Measurements from ENCODE around the gene SMG6. TPM values are rescaled to one million over a fixed set of nuclear protein-coding genes. Genes with fewer than 3 reads are reported as not detected.
A peak's percentile ranks its signal among the peaks of the same experiment; 100 is the strongest.

SMG6 gene
- total and polyA plus RNA-seq, 7 experiments from 2014 or later: 8.6 to 65.3 (median 52.7) TPM

- ChIA-PET POLR2A (interaction anchor here (0.7 kb wide), 1 partner anchor 9 kb away, joined by 3 read pairs; no protein-coding TSS in a partner anchor), CTCF (interaction anchor here (0.6 kb wide), 1 partner anchor 223 kb away, joined by 5 read pairs; no protein-coding TSS in a partner anchor)
- no peaks in the 10 kb centered on the region for H3K9me3 ChIP-seq (ENCODE audit: control insufficient read depth in 2 of 3, low read length in 3 of 3)
- DNase-seq (no peak), ATAC-seq (no peak)
- no peak overlapping the region for H3K27ac ChIP-seq (ENCODE audit: low read depth, low read length)
- Mint-ChIP-seq H3K27me3 (no peaks in the 10 kb centered on the region), H3K9me3 (no peaks in the 10 kb centered on the region), H3K4me3 (no peak overlapping the region), H3K4me1 (peaks cover 11 to 57% (median 29%) of the 10 kb centered on the region in 7 donors), H3K27ac (peak overlapping the region in 1 of 9 donors; percentile 22), H3K36me3 (peaks cover 4 to 22% (median 9%) of the 10 kb centered on the region in 5 donors)
- H3K36me3 ChIP-seq (ENCODE audit: control insufficient read depth in 2 of 3, insufficient read depth in 3 of 3, low read length in 3 of 3): peaks cover 0 to 6% (median 0%) of the 10 kb centered on the region in 3 experiments
- peaks cover 6 to 8% of the 10 kb centered on the region in 2 donors for H3K4me1 ChIP-seq (ENCODE audit: control insufficient read depth in 2 of 2, insufficient read depth in 2 of 2, low read length in 2 of 2)
- intact Hi-C loops (cut with micrococcal nuclease): no loop called here
- H3K27me3 ChIP-seq (ENCODE audit: control insufficient read depth in 2 of 2, insufficient read depth in 2 of 2, low read length in 2 of 2): no peaks in the 10 kb centered on the region
- H3K4me3 ChIP-seq (ENCODE audit: low read length): no peak overlapping the region
These were observed 208.6 kb downstream of the SMG6 start for GRCh38 chr17:2094891-2095535.

GRCh38 chr17:2093349-2093748 lies 210.2 kb downstream of the SMG6 start:
- ChIA-PET CTCF (no interaction called here), POLR2A (interaction anchor here (0.6 kb wide), 1 partner anchor 144 kb away, joined by 3 read pairs; no protein-coding TSS in a partner anchor)
- Histone ChIP-seq H3K27me3 (ENCODE audit: control insufficient read depth in 2 of 2, insufficient read depth in 2 of 2, low read length in 2 of 2) (no peaks in the 10 kb centered on the region), H3K4me3 (ENCODE audit: low read length) (no peak overlapping the region), H3K9me3 (ENCODE audit: control insufficient read depth in 2 of 3, low read length in 3 of 3) (no peaks in the 10 kb centered on the region), H3K27ac (ENCODE audit: low read depth, low read length) (no peak overlapping the region), H3K36me3 (ENCODE audit: control insufficient read depth in 2 of 3, insufficient read depth in 3 of 3, low read length in 3 of 3) (peaks cover 0 to 6% (median 0%) of the 10 kb centered on the region in 3 experiments), H3K4me1 (ENCODE audit: control insufficient read depth in 2 of 2, insufficient read depth in 2 of 2, low read length in 2 of 2) (peaks cover 16 to 19% of the 10 kb centered on the region in 2 donors)
- H3K9me3 Mint-ChIP-seq: no peaks in the 10 kb centered on the region
- peak overlapping the region in 2 of 10 donors; percentile 39 to 40 for H3K4me3 Mint-ChIP-seq
- peaks cover 23 to 69% (median 44%) of the 10 kb centered on the region in 7 donors for H3K4me1 Mint-ChIP-seq
- H3K36me3 Mint-ChIP-seq: peaks cover 4 to 24% (median 6%) of the 10 kb centered on the region in 5 donors
- H3K27ac Mint-ChIP-seq: peak overlapping the region in 6 of 9 donors; percentile 48 to 86 (median 65)
- DNase-seq (no peak), ATAC-seq (no peak)
- intact Hi-C loops (cut with micrococcal nuclease): no loop called here
- no peaks in the 10 kb centered on the region for H3K27me3 Mint-ChIP-seq

GRCh38 chr17:2092253-2092652 lies 211.3 kb downstream of the SMG6 start:
- ChIA-PET CTCF (interaction anchor here (0.6 to 1.0 kb wide), 2 partner anchors 152 to 191 kb away, joined by 3 read pairs; no protein-coding TSS in a partner anchor), POLR2A (no interaction called here)
- Histone ChIP-seq H3K4me3 (ENCODE audit: low read length) (no peak overlapping the region), H3K36me3 (ENCODE audit: control insufficient read depth in 2 of 3, insufficient read depth in 3 of 3, low read length in 3 of 3) (peaks cover 0 to 6% (median 0%) of the 10 kb centered on the region in 3 experiments), H3K9me3 (ENCODE audit: control insufficient read depth in 2 of 3, low read length in 3 of 3) (no peaks in the 10 kb centered on the region), H3K4me1 (ENCODE audit: control insufficient read depth in 2 of 2, insufficient read depth in 2 of 2, low read length in 2 of 2) (peaks cover 27 to 30% of the 10 kb centered on the region in 2 donors), H3K27ac (ENCODE audit: low read depth, low read length) (no peak overlapping the region), H3K27me3 (ENCODE audit: control insufficient read depth in 2 of 2, insufficient read depth in 2 of 2, low read length in 2 of 2) (no peaks in the 10 kb centered on the region)
- peak overlapping the region in 6 of 10 donors; percentile 2 to 66 (median 26) for H3K4me3 Mint-ChIP-seq
- no peak for ATAC-seq
- peaks cover 28 to 69% (median 52%) of the 10 kb centered on the region in 7 donors for H3K4me1 Mint-ChIP-seq
- H3K36me3 Mint-ChIP-seq: peaks cover 4 to 23% (median 6%) of the 10 kb centered on the region in 5 donors
- intact Hi-C loops (cut with micrococcal nuclease): no loop called here
- DNase-seq: no peak
- H3K9me3 Mint-ChIP-seq: no peaks in the 10 kb centered on the region
- peak overlapping the region in 8 of 9 donors; percentile 9 to 77 (median 50) for H3K27ac Mint-ChIP-seq
- no peaks in the 10 kb centered on the region for H3K27me3 Mint-ChIP-seq

GRCh38 chr17:2090804-2091534 lies 212.6 kb downstream of the SMG6 start:
- CTCF ChIA-PET: interaction anchor here (0.5 to 3.1 kb wide), 6 partner anchors 15 to 857 kb away, joined by 3 to 12 read pairs (median 3); no protein-coding TSS in a partner anchor
- Mint-ChIP-seq H3K27me3 (no peaks in the 10 kb centered on the region), H3K36me3 (peaks cover 6 to 19% (median 9%) of the 10 kb centered on the region in 5 donors), H3K4me3 (peak overlapping the region; percentile 91 to 99 (median 96)), H3K9me3 (no peaks in the 10 kb centered on the region), H3K27ac (peak overlapping the region; percentile 27 to 97 (median 95)), H3K4me1 (peaks cover 28 to 76% (median 53%) of the 10 kb centered on the region in 7 donors)
- Histone ChIP-seq H3K27me3 (ENCODE audit: control insufficient read depth in 2 of 2, insufficient read depth in 2 of 2, low read length in 2 of 2) (no peaks in the 10 kb centered on the region), H3K36me3 (ENCODE audit: control insufficient read depth in 2 of 3, insufficient read depth in 3 of 3, low read length in 3 of 3) (peaks cover 0 to 13% (median 0%) of the 10 kb centered on the region in 3 experiments), H3K9me3 (ENCODE audit: control insufficient read depth in 2 of 3, low read length in 3 of 3) (no peaks in the 10 kb centered on the region), H3K4me1 (ENCODE audit: control insufficient read depth in 2 of 2, insufficient read depth in 2 of 2, low read length in 2 of 2) (peaks cover 28 to 30% of the 10 kb centered on the region in 2 donors), H3K4me3 (ENCODE audit: low read length) (no peak overlapping the region), H3K27ac (ENCODE audit: low read depth, low read length) (peak overlapping the region; percentile 69)
- no peak for DNase-seq
- intact Hi-C loops (cut with micrococcal nuclease): no loop called here
- POLR2A ChIA-PET: interaction anchor here (1.5 to 1.7 kb wide), 2 partner anchors 21 to 174 kb away, joined by 3 to 5 read pairs; no protein-coding TSS in a partner anchor
- no peak for ATAC-seq

GRCh38 chr17:2090210-2090641 lies 213.4 kb downstream of the SMG6 start:
- intact Hi-C loops (cut with micrococcal nuclease): no loop called here
- Histone ChIP-seq H3K36me3 (ENCODE audit: control insufficient read depth in 2 of 3, insufficient read depth in 3 of 3, low read length in 3 of 3) (peaks cover 0 to 20% (median 0%) of the 10 kb centered on the region in 3 experiments), H3K27me3 (ENCODE audit: control insufficient read depth in 2 of 2, insufficient read depth in 2 of 2, low read length in 2 of 2) (no peaks in the 10 kb centered on the region), H3K4me1 (ENCODE audit: control insufficient read depth in 2 of 2, insufficient read depth in 2 of 2, low read length in 2 of 2) (peaks cover 28 to 30% of the 10 kb centered on the region in 2 donors), H3K9me3 (ENCODE audit: control insufficient read depth in 2 of 3, low read length in 3 of 3) (no peaks in the 10 kb centered on the region), H3K27ac (ENCODE audit: low read depth, low read length) (peak overlapping the region; percentile 69), H3K4me3 (ENCODE audit: low read length) (peak overlapping the region; percentile 87)
- CTCF ChIA-PET: interaction anchor here (0.5 to 3.1 kb wide), 3 partner anchors 14 to 175 kb away, joined by 3 to 12 read pairs (median 3); no protein-coding TSS in a partner anchor
- DNase-seq (peak in 6 of 9 donors; percentile 3 to 34 (median 14)), ATAC-seq (peak; percentile 42)
- Mint-ChIP-seq H3K4me3 (peak overlapping the region; percentile 91 to 99 (median 96)), H3K27me3 (no peaks in the 10 kb centered on the region), H3K4me1 (peaks cover 29 to 75% (median 53%) of the 10 kb centered on the region in 7 donors), H3K36me3 (peaks cover 8 to 23% (median 13%) of the 10 kb centered on the region in 5 donors), H3K27ac (peak overlapping the region; percentile 89 to 97 (median 95)), H3K9me3 (no peaks in the 10 kb centered on the region)
- POLR2A ChIA-PET: interaction anchor here (0.7 to 1.7 kb wide), 3 partner anchors 21 to 175 kb away, joined by 3 to 5 read pairs (median 5); no protein-coding TSS in a partner anchor

DNA sequence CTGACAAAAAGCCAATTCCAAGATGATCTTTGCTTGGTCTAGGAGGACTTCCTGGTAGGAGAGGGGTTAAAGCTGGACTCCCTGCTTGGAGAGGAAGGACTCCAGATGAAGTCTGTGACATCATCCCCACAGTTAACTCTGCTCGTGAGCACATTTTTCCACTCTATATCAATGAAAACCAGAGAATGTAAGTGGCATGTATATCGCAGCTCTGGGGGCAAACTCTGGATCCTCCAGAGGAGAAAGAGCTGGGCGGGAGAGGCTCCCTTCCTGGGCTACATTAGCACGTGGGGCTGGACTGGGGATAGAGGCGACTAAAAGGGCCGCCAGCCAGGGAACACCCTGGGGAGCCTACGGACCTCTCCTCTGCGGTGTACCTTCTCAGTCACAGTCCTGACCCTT lies 214.6 kb downstream of the SMG6 start:
- Mint-ChIP-seq H3K4me1 (peaks cover 35 to 82% (median 53%) of the 10 kb centered on the region in 7 donors), H3K9me3 (no peaks in the 10 kb centered on the region), H3K27me3 (no peaks in the 10 kb centered on the region), H3K36me3 (peaks cover 13 to 33% (median 18%) of the 10 kb centered on the region in 5 donors), H3K4me3 (peak overlapping the region; percentile 91 to 99 (median 96)), H3K27ac (peak overlapping the region; percentile 89 to 97 (median 95))
- peak; percentile 12 for ATAC-seq
- Histone ChIP-seq H3K4me3 (ENCODE audit: low read length) (peak overlapping the region; percentile 87), H3K27me3 (ENCODE audit: control insufficient read depth in 2 of 2, insufficient read depth in 2 of 2, low read length in 2 of 2) (no peaks in the 10 kb centered on the region), H3K4me1 (ENCODE audit: control insufficient read depth in 2 of 2, insufficient read depth in 2 of 2, low read length in 2 of 2) (peaks cover 28 to 30% of the 10 kb centered on the region in 2 donors), H3K9me3 (ENCODE audit: control insufficient read depth in 2 of 3, low read length in 3 of 3) (no peaks in the 10 kb centered on the region), H3K36me3 (ENCODE audit: control insufficient read depth in 2 of 3, insufficient read depth in 3 of 3, low read length in 3 of 3) (peaks cover 0 to 32% (median 0%) of the 10 kb centered on the region in 3 experiments), H3K27ac (ENCODE audit: low read depth, low read length) (peak overlapping the region; percentile 69)
- ChIA-PET POLR2A (interaction anchor here (0.6 to 1.3 kb wide), 5 partner anchors 13 to 310 kb away, joined by 3 to 7 read pairs (median 4); no protein-coding TSS in a partner anchor), CTCF (interaction anchor here (3.1 kb wide), 1 partner anchor 156 kb away, joined by 12 read pairs; no protein-coding TSS in a partner anchor)
- intact Hi-C loops (cut with micrococcal nuclease): loop anchor here (1.0 to 2.0 kb wide), 4 partner anchors 12 to 127 kb away; partner anchors contain the start of gene HIC1 (in 1 of the 2)
- DNase-seq: no peak
